Neuronal stem cell (in vitro differentiated cells): ENCODE results near the gene ZC2HC1C.

Source experiments
- DNase-seq: peaks from one replicate; pipeline ENCODE4 v3.0.0-alpha.2; 2013; ENCODE audit warnings: low spot score
- H2AFZ ChIP-seq: one replicate; pipeline ENCODE4 v1.6.1; 2013; ENCODE audit warnings: mild to moderate bottlenecking, low read length, inconsistent platforms
- H2AK5ac ChIP-seq: 2 replicates; pipeline ENCODE4 v1.6.1; 2013; ENCODE audit warnings: low read depth, mild to moderate bottlenecking, inconsistent platforms, low read length, moderate library complexity, mixed read lengths
- H2BK120ac ChIP-seq: 2 replicates; pipeline ENCODE4 v1.6.1; 2013; ENCODE audit warnings: low read depth, mild to moderate bottlenecking, inconsistent platforms, low read length, moderate library complexity, mixed read lengths
- H2BK12ac ChIP-seq: one replicate; pipeline ENCODE4 v1.6.1; 2013; ENCODE audit warnings: low read length, inconsistent platforms
- H2BK15ac ChIP-seq: 2 replicates; pipeline ENCODE4 v1.6.1; 2013; ENCODE audit warnings: mild to moderate bottlenecking, low read length, inconsistent platforms, mixed read lengths
- H2BK5ac ChIP-seq: one replicate; pipeline ENCODE4 v1.6.1; 2013; ENCODE audit warnings: inconsistent platforms, mild to moderate bottlenecking, low read length, moderate library complexity
- H3K14ac ChIP-seq: one replicate; pipeline ENCODE4 v1.6.1; 2013; ENCODE audit warnings: low read length, inconsistent platforms
- H3K18ac ChIP-seq: 2 replicates; pipeline ENCODE4 v1.6.1; 2013; ENCODE audit warnings: low read length, inconsistent platforms
- H3K23ac ChIP-seq: 2 replicates; pipeline ENCODE4 v1.6.1; 2013; ENCODE audit warnings: low read depth, mild to moderate bottlenecking, mixed read lengths, low read length, inconsistent platforms; ENCODE audit not compliant: poor library complexity
- H3K27ac ChIP-seq: replicated peaks from 3 replicates; pipeline ENCODE4 v1.5.1; 2013; ENCODE audit warnings: low read length, inconsistent platforms
- H3K27me3 ChIP-seq, 3 experiments: 2 replicates each; pipeline ENCODE4 v1.6.1; 2013; ENCODE audit warnings: low read length in 3 of 3, mild to moderate bottlenecking in 2 of 3, inconsistent platforms in 1 of 3, low read depth in 1 of 3, mixed read lengths in 1 of 3, moderate library complexity in 1 of 3; ENCODE audit not compliant: control insufficient read depth in 3 of 3, insufficient read depth in 3 of 3
- H3K36me3 ChIP-seq, 2 donors: replicated peaks in 1 of 2; 2 replicates each; pipeline ENCODE4 v1.6.1; 2013; ENCODE audit warnings: low read length in 2 of 2; ENCODE audit not compliant: control insufficient read depth in 2 of 2, insufficient read depth in 2 of 2
- H3K4ac ChIP-seq: 2 replicates; pipeline ENCODE4 v1.6.1; 2013; ENCODE audit warnings: inconsistent platforms, mild to moderate bottlenecking, low read length, moderate library complexity
- H3K4me1 ChIP-seq, 2 donors: 1 replicate in 1 of 2; 2 replicates in 1 of 2; pipeline ENCODE4 v1.6.1; 2013; ENCODE audit warnings: low read length in 2 of 2, low read depth in 1 of 2; ENCODE audit not compliant: control insufficient read depth in 2 of 2, insufficient read depth in 1 of 2
- H3K4me2 ChIP-seq: one replicate; pipeline ENCODE4 v1.6.1; 2013; ENCODE audit warnings: mild to moderate bottlenecking, low read length, inconsistent platforms; ENCODE audit not compliant: insufficient read depth, poor library complexity, severe bottlenecking
- H3K4me3 ChIP-seq, 2 donors: 2 replicates each; pipeline ENCODE4 v1.5.1; 2013; ENCODE audit warnings: low read length in 2 of 2, mild to moderate bottlenecking in 2 of 2, inconsistent platforms in 1 of 2, moderate library complexity in 1 of 2
- H3K79me1 ChIP-seq: one replicate; pipeline ENCODE4 v1.6.1; 2013; ENCODE audit warnings: low read depth, mild to moderate bottlenecking, inconsistent platforms, low read length, moderate library complexity
- H3K9ac ChIP-seq: one replicate; pipeline ENCODE4 v1.6.1; 2013; ENCODE audit warnings: mild to moderate bottlenecking, low read depth, low read length, inconsistent platforms; ENCODE audit not compliant: poor library complexity
- H3K9me3 ChIP-seq, 2 donors: replicated peaks in 1 of 2; 2 replicates each; pipeline versions ENCODE3 to v1.6.1; 2013; ENCODE audit warnings: low read length in 2 of 2, mild to moderate bottlenecking in 2 of 2, inconsistent platforms in 1 of 2, low read depth in 1 of 2, mixed read lengths in 1 of 2, moderate library complexity in 1 of 2; ENCODE audit not compliant: control insufficient read depth in 2 of 2, insufficient read depth in 1 of 2
- H4K8ac ChIP-seq: one replicate; pipeline ENCODE4 v1.6.1; 2013; ENCODE audit warnings: low read depth, mild to moderate bottlenecking, inconsistent platforms, low read length, moderate library complexity
- H4K91ac ChIP-seq: one replicate; pipeline ENCODE4 v1.6.1; 2013; ENCODE audit warnings: low read length, low read depth, mild to moderate bottlenecking, inconsistent platforms; ENCODE audit not compliant: poor library complexity
- WGBS, 2 donors: extraction: QIAGEN DNeasy Blood & Tissue Kit; methylation state at CpG; one replicate each; pipeline ENCODE4 v1.1.7; 2013; ENCODE audit warnings: missing lambda C conversion rate in 2 of 2, mixed read lengths in 1 of 2; ENCODE audit not compliant: insufficient read length in 2 of 2, insufficient replicate concordance in 1 of 2; ENCODE audit errors: extremely low coverage in 2 of 2; 5-methylcytosine and 5-hydroxymethylcytosine counted together

ZC2HC1C gene

GRCh38 chr14:75044752-75045151, 24.7 kb upstream of the ZC2HC1C start:
- Histone ChIP-seq H3K36me3 (peaks cover 0 to 1% of the 10 kb centered on the region in 2 donors), H3K23ac (no peak overlapping the region), H3K14ac (no peak overlapping the region), H3K4me1 (no peaks in the 10 kb centered on the region), H2AFZ (no peak overlapping the region), H4K8ac (no peak overlapping the region), H4K91ac (no peak overlapping the region), H3K9ac (no peak overlapping the region), H3K4me2 (no peak overlapping the region), H3K27ac (no peak overlapping the region), H3K4me3 (no peak overlapping the region), H3K4ac (no peak overlapping the region), H3K79me1 (no peaks in the 10 kb centered on the region), H3K27me3 (no peaks in the 10 kb centered on the region), H3K18ac (no peak overlapping the region), H2BK15ac (no peak overlapping the region), H2AK5ac (no peak overlapping the region), H2BK5ac (no peak overlapping the region), H2BK12ac (no peak overlapping the region), H3K9me3 (no peaks in the 10 kb centered on the region), H2BK120ac (no peak overlapping the region)
- no CpG with 5 or more reads among the region's 8 CpGs for WGBS, 2 donors
- DNase-seq: no peak

- Histone ChIP-seq H3K36me3 (peaks cover 0 to 1% of the 10 kb centered on the region in 2 donors), H3K4me2 (no peak overlapping the region), H2AFZ (no peak overlapping the region), H3K14ac (no peak overlapping the region), H3K18ac (no peak overlapping the region), H3K4me3 (no peak overlapping the region), H3K27me3 (no peaks in the 10 kb centered on the region), H3K79me1 (no peaks in the 10 kb centered on the region), H3K23ac (no peak overlapping the region), H2BK12ac (no peak overlapping the region), H2BK15ac (no peak overlapping the region), H3K9me3 (peaks cover 0 to 3% of the 10 kb centered on the region in 2 donors), H4K8ac (no peak overlapping the region), H3K9ac (no peak overlapping the region), H2BK5ac (no peak overlapping the region), H3K4ac (no peak overlapping the region), H4K91ac (no peak overlapping the region), H3K27ac (no peak overlapping the region), H2AK5ac (no peak overlapping the region), H2BK120ac (no peak overlapping the region), H3K4me1 (no peaks in the 10 kb centered on the region)
- no peak for DNase-seq
- WGBS, 2 donors: no CpG with 5 or more reads among the region's 5 CpGs
Observed at GRCh38 chr14:75046275-75046674, 23.2 kb upstream of the ZC2HC1C start.

DNA sequence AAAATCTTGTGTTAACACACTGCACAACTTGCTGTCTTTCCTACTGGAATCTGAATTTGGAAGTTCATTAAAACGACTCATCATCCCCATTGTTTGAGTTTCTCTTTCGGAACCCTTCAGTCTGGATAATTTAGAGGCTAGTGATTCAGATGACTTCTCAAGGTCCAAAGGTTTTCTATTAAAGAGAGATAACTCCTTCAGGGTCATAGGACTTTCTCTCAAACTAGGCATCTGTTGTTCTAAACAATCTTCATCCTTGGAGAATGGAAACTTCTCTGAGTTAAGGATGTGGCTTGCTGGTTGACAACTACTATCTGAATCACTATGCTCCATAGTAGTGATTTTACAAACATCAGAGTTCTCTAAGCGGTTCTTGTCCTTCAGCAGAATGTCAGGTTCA, 22.5 kb upstream of the ZC2HC1C start:
- Histone ChIP-seq H3K27ac (no peak overlapping the region), H3K79me1 (no peaks in the 10 kb centered on the region), H3K4me1 (no peaks in the 10 kb centered on the region), H4K8ac (no peak overlapping the region), H3K23ac (no peak overlapping the region), H2BK12ac (no peak overlapping the region), H3K4me3 (no peak overlapping the region), H2BK15ac (no peak overlapping the region), H3K9ac (no peak overlapping the region), H2AFZ (no peak overlapping the region), H3K4ac (no peak overlapping the region), H3K18ac (no peak overlapping the region), H3K27me3 (no peaks in the 10 kb centered on the region), H3K9me3 (peaks cover 0 to 3% of the 10 kb centered on the region in 2 donors), H2BK120ac (no peak overlapping the region), H3K36me3 (peaks cover 0 to 1% of the 10 kb centered on the region in 2 donors), H3K4me2 (no peak overlapping the region), H2AK5ac (no peak overlapping the region), H3K14ac (no peak overlapping the region), H2BK5ac (no peak overlapping the region), H4K91ac (no peak overlapping the region)
- WGBS, 2 donors: no CpG with 5 or more reads among the region's 3 CpGs
- DNase-seq: no peak

DNA sequence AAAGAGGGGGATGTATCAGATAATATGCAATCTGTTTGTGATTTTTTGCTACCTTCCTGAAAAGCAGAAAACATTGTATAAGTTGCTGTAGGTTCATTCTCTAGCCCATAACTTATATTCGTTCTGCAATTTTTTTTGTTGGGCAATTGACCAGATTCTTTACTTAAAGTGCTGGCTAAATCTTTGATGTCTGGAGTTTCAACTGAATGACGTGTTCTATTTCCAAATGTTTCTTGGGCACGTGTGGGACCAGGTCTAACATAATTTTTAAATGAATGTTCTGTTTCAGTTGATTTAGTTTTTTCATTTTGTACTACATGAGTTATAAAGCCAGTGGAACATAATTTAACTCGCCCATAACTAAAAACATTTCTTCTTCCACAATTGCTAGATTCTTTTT, 21.9 kb upstream of the ZC2HC1C start:
- Histone ChIP-seq H2BK120ac (no peak overlapping the region), H3K4ac (no peak overlapping the region), H2AFZ (no peak overlapping the region), H2BK5ac (no peak overlapping the region), H3K9me3 (peaks cover 0 to 3% of the 10 kb centered on the region in 2 donors), H3K27ac (no peak overlapping the region), H3K4me1 (no peaks in the 10 kb centered on the region), H4K8ac (no peak overlapping the region), H3K4me3 (no peak overlapping the region), H3K9ac (no peak overlapping the region), H3K18ac (no peak overlapping the region), H3K14ac (no peak overlapping the region), H3K36me3 (peaks cover 0 to 2% of the 10 kb centered on the region in 2 donors), H2AK5ac (no peak overlapping the region), H2BK15ac (no peak overlapping the region), H2BK12ac (no peak overlapping the region), H3K4me2 (no peak overlapping the region), H3K27me3 (no peaks in the 10 kb centered on the region), H3K23ac (no peak overlapping the region), H3K79me1 (no peaks in the 10 kb centered on the region), H4K91ac (no peak overlapping the region)
- WGBS, 2 donors: no CpG with 5 or more reads among the region's 4 CpGs
- DNase-seq: no peak
